HG03097 (cell line): ENCODE measurements around the gene BHLHA15.

Source experiments
- ATAC-seq: cut with Tn5 transposase; IDR thresholded peaks from one replicate; pipeline ENCODE4 v1.9.1; 2021; ENCODE audit not compliant: unreplicated experiment, low FRiP score

The BHLHA15 gene

GRCh38 chr7:98211221-98211675 is at the start of gene BHLHA15:
Gene BHLHA15, plus strand, starts transcription at chr7:98211439. Its CDS starts 871 bp downstream, at chr7:98212310.
- no peak for ATAC-seq

- no peak for ATAC-seq
Observed at GRCh38 chr7:98162758-98163157, 48.5 kb upstream of the BHLHA15 start.

- no peak for ATAC-seq
Observed at GRCh38 chr7:98163269-98163668, 48.0 kb upstream of the BHLHA15 start.

- no peak for ATAC-seq
Observed at GRCh38 chr7:98163704-98164494, 47.3 kb upstream of the BHLHA15 start.

- no peak for ATAC-seq
Observed at GRCh38 chr7:98165827-98166667, 45.2 kb upstream of the BHLHA15 start.

GRCh38 chr7:98166668-98166970 is 44.6 kb upstream of the BHLHA15 start:
- ATAC-seq = no peak

- no peak for ATAC-seq
Observed at GRCh38 chr7:98167653-98168052, 43.6 kb upstream of the BHLHA15 start.

GRCh38 chr7:98168181-98168903 is 42.9 kb upstream of the BHLHA15 start:
- peak; percentile 60 for ATAC-seq

- no peak for ATAC-seq
Observed at GRCh38 chr7:98168904-98169621, 42.2 kb upstream of the BHLHA15 start.

GRCh38 chr7:98170966-98171365 is 40.3 kb upstream of the BHLHA15 start:
- ATAC-seq = no peak

- no peak for ATAC-seq
Observed at GRCh38 chr7:98171449-98171848, 39.8 kb upstream of the BHLHA15 start.

- ATAC-seq = no peak
Observed at GRCh38 chr7:98174334-98175259, 36.6 kb upstream of the BHLHA15 start.

- no peak for ATAC-seq
Observed at GRCh38 chr7:98175260-98175940, 35.8 kb upstream of the BHLHA15 start.

GRCh38 chr7:98177553-98177952 is 33.7 kb upstream of the BHLHA15 start:
- no peak for ATAC-seq

- ATAC-seq = no peak
Observed at GRCh38 chr7:98178321-98178720, 32.9 kb upstream of the BHLHA15 start.

- ATAC-seq = no peak
Observed at GRCh38 chr7:98178762-98179490, 32.3 kb upstream of the BHLHA15 start.

GRCh38 chr7:98180751-98181150 is 30.5 kb upstream of the BHLHA15 start:
- ATAC-seq = no peak

GRCh38 chr7:98185101-98185500 is 26.1 kb upstream of the BHLHA15 start:
- ATAC-seq = no peak
